Spleen (tissue), 11 donors: Measurements from ENCODE around the gene TNFRSF17. TPM values are rescaled to one million over a fixed set of nuclear protein-coding genes. Genes with fewer than 3 reads are reported as not detected.

Source experiments
- DNase-seq: peaks from one replicate; pipeline ENCODE4 v3.0.0-alpha.2; 2020
- H3K27ac ChIP-seq, 8 donors: fragments of 200-600 bp; sonication (generic) in 7 of 8; 1 replicate in 4 of 8; 2 replicates in 4 of 8; pipeline versions ENCODE4 v1.5.0 to v1.8.0; 2016 to 2021; ENCODE audit warnings: inconsistent platforms in 4 of 8, mild to moderate bottlenecking in 4 of 8, moderate library complexity in 1 of 8
- H3K27me3 ChIP-seq, 7 donors: fragments of 200-600 bp; sonication (generic) in 6 of 7; replicated peaks in 1 of 7; 1 replicate in 4 of 7; 2 replicates in 3 of 7; pipeline versions ENCODE4 v1.5.0 to v1.8.0; 2016 to 2021; ENCODE audit warnings: inconsistent platforms in 3 of 7, mild to moderate bottlenecking in 1 of 7
- H3K36me3 ChIP-seq, 6 donors: fragments of 200-600 bp; sonication (generic) in 5 of 6; 1 replicate in 4 of 6; 2 replicates in 2 of 6; pipeline versions ENCODE4 v1.5.0 to v1.8.0; 2016 to 2021; ENCODE audit warnings: inconsistent platforms in 2 of 6
- H3K4me1 ChIP-seq, 6 donors: fragments of 200-600 bp; sonication (generic) in 5 of 6; 1 replicate in 3 of 6; 2 replicates in 3 of 6; pipeline versions ENCODE4 v1.5.0 to v1.8.0; 2016 to 2021; ENCODE audit warnings: inconsistent platforms in 3 of 6
- H3K4me3 ChIP-seq, 8 donors: fragments of 200-600 bp; sonication (generic) in 7 of 8; 1 replicate in 4 of 8; 2 replicates in 4 of 8; pipeline versions ENCODE4 v1.5.0 to v1.8.0; 2016 to 2021; ENCODE audit warnings: inconsistent platforms in 4 of 8, mild to moderate bottlenecking in 4 of 8, moderate library complexity in 2 of 8
- H3K9me3 ChIP-seq, 8 donors: fragments of 200-600 bp; sonication (generic) in 7 of 8; 1 replicate in 4 of 8; 2 replicates in 4 of 8; pipeline versions ENCODE4 v1.5.0 to v1.8.0; 2016 to 2021; ENCODE audit warnings: inconsistent platforms in 4 of 8
- POLR2A ChIP-seq, 3 donors: fragments of 450-650 bp; IDR thresholded peaks; one replicate each; pipeline ENCODE4 v1.5.1; 2017; ENCODE audit warnings: antibody characterized with exemption in 3 of 3, mild to moderate bottlenecking in 1 of 3
- POLR2AphosphoS5 ChIP-seq, 3 donors: sonication (generic); formaldehyde crosslinking; IDR thresholded peaks; one replicate each; pipeline ENCODE4 v1.5.1; 2017; ENCODE audit warnings: antibody characterized with exemption in 3 of 3
- WGBS, 5 donors: extraction: QIAGEN DNeasy Blood & Tissue Kit in 3 of 5; methylation state at CpG; one replicate each; pipeline versions ENCODE4 v1.1.5 to v1.1.7; 2013 to 2018; 5-methylcytosine and 5-hydroxymethylcytosine counted together
- intact Hi-C: fragments of 100-400 bp; cut with DNase I; formaldehyde crosslinking; loops from one replicate; pipeline ENCODE4 v1.15.0; 2023; ENCODE audit warnings: low total_unique reads
- polyA plus RNA-seq, 3 donors: library from polyadenylated mRNA; stranded (reverse); fragments of 200-250 nt; gene quantifications; one replicate each; pipeline ENCODE4 v1.2.1, GENCODE V29; 2013
- total RNA-seq, 7 donors: library from RNA; depleted of rRNA in 3 of 7; stranded (reverse); fragments of >200 nt in 3 of 7; fragmentation: NEBNext Ultra II Directional in 4 of 7; extraction: Animal tissue kit (Norgen Biotek cat#: 25700) in 4 of 7; gene quantifications; one replicate each; pipeline versions ENCODE4 v1.1.0 to v1.2.1, GENCODE V29; 2016 to 2021
- TF ChIP-seq, protein P1 (sequence below), 11 experiments: fragments of 200-600 bp in 7 of 11; fragments of 450-650 bp in 4 of 11; sonication (generic) in 4 of 11; IDR thresholded peaks in 8 of 11; conservative IDR thresholded peaks in 3 of 11; 1 replicate in 7 of 11; 2 replicates in 4 of 11; pipeline versions ENCODE4 v1.4.0 to v1.8.0; 2016 to 2021; ENCODE audit warnings: antibody characterized with exemption in 11 of 11, inconsistent platforms in 4 of 11, mild to moderate bottlenecking in 1 of 11
- donor health status: healthy with polysubstance abuse.
- donor health status: DM: no; HTN: no; CAD: no; lungs with moderate emphysema.
- donor health status: DM: no; HTN: no; CAD: no.
- donor health status: Bipolar disorder and iron deficiency.
- donor health status: healthy.
- donor health status: DM: no; HTN: no; CAD: no.
- donor health status: DM: yes; HTN: yes; CAD: no.

TNFRSF17 gene
- total and polyA plus RNA-seq, 10 donors: 4.8 to 20.1 (median 9.2) TPM

DNA sequence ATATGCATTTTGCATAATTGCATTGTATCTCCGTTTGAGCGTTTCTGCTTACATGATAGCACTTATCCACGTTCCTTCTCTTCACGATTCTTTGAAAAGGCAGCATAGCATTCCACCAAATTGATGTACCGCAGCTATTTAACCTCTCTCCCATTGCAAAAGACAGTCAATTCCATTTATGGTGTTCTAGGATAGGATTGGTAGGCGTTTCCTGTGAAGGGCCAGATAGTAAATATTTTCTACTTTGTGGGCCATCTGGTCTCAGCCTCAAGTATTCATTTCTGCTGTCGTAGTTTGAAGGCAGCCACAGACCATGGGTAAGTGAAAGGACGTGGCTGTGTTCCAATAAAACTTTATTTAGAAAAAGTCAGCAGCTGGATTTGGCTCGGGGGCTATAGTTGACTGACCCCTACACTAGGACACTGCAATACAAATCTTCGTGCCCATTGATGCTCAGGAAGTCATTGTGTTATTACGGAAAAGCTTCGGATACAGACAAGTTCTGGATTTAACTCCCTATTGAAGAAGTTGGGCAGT, 21.6 kb downstream of the TNFRSF17 start:
- Histone ChIP-seq H3K36me3 (peaks cover 0 to 5% (median 0%) of the 10 kb centered on the region in 6 donors), H3K4me1 (peaks cover 0 to 66% (median under 1%) of the 10 kb centered on the region in 6 donors), H3K9me3 (no peaks in the 10 kb centered on the region), H3K27ac (no peak overlapping the region), H3K27me3 (no peaks in the 10 kb centered on the region), H3K4me3 (no peak overlapping the region)
- intact Hi-C loops: no loop called here
- no peak for TF ChIP-seq POLR2AphosphoS5 (IDR thresholded peaks at IDR 0.05)
- TF ChIP-seq, protein P1, sequence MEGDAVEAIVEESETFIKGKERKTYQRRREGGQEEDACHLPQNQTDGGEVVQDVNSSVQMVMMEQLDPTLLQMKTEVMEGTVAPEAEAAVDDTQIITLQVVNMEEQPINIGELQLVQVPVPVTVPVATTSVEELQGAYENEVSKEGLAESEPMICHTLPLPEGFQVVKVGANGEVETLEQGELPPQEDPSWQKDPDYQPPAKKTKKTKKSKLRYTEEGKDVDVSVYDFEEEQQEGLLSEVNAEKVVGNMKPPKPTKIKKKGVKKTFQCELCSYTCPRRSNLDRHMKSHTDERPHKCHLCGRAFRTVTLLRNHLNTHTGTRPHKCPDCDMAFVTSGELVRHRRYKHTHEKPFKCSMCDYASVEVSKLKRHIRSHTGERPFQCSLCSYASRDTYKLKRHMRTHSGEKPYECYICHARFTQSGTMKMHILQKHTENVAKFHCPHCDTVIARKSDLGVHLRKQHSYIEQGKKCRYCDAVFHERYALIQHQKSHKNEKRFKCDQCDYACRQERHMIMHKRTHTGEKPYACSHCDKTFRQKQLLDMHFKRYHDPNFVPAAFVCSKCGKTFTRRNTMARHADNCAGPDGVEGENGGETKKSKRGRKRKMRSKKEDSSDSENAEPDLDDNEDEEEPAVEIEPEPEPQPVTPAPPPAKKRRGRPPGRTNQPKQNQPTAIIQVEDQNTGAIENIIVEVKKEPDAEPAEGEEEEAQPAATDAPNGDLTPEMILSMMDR (IDR thresholded peaks at IDR 0.05 in 8 of 11, conservative IDR thresholded peaks at IDR 0.05 in 3 of 11): no peak
- TF ChIP-seq POLR2A (IDR thresholded peaks at IDR 0.05): no peak
- DNase-seq: no peak
- 86 to 93% (median 92%) methylated on average over 12 of the region's 12 CpGs for WGBS, 5 donors

DNA sequence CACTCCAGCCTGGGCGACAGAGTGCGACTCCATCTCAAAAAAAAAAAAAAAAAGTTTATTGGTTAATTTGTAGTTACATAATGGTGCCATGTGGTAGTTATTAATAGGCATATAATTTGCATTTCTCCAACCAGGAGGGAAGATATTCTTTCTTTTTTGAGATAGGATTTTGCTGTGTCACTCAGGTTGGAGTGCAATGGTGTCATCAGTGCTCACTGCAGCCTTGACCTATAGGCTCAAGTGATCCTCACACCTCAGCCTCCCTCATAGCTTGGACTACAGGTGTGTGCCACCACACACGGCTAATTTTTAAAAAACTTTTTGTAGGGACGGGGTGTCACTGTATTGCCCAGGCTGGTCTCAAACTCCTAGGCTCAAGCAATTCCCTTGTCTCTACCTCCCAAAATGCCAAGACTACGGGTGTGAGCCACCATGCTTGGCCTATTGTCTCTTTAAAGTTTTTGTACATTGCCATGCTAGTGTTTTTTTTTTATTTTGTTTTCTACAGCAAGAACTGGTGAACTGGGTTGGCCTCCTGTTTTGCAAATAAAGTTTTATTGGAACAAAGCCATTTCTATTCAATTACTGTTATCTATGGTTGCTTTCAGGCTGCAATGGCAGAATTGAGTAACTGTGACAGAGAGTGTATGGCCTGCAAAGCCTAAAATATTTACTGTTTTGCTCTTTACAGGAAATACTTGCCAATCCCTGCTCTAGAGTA, 23.4 kb downstream of the TNFRSF17 start:
- intact Hi-C loops: no loop called here
- H3K27me3 ChIP-seq: no peaks in the 10 kb centered on the region
- H3K36me3 ChIP-seq: peaks cover 0 to 5% (median 0%) of the 10 kb centered on the region in 6 donors
- H3K27ac ChIP-seq: no peak overlapping the region
- WGBS, 5 donors: 56 to 75% (median 73%) methylated on average over 5 of the region's 5 CpGs
- peaks cover 0 to 73% (median 11%) of the 10 kb centered on the region in 6 donors for H3K4me1 ChIP-seq
- H3K4me3 ChIP-seq: no peak overlapping the region
- no peaks in the 10 kb centered on the region for H3K9me3 ChIP-seq
- TF ChIP-seq, protein P1 (IDR thresholded peaks at IDR 0.05 in 8 of 11, conservative IDR thresholded peaks at IDR 0.05 in 3 of 11): no peak
- no peak for TF ChIP-seq POLR2A (IDR thresholded peaks at IDR 0.05)
- no peak for TF ChIP-seq POLR2AphosphoS5 (IDR thresholded peaks at IDR 0.05)
- DNase-seq: no peak

DNA sequence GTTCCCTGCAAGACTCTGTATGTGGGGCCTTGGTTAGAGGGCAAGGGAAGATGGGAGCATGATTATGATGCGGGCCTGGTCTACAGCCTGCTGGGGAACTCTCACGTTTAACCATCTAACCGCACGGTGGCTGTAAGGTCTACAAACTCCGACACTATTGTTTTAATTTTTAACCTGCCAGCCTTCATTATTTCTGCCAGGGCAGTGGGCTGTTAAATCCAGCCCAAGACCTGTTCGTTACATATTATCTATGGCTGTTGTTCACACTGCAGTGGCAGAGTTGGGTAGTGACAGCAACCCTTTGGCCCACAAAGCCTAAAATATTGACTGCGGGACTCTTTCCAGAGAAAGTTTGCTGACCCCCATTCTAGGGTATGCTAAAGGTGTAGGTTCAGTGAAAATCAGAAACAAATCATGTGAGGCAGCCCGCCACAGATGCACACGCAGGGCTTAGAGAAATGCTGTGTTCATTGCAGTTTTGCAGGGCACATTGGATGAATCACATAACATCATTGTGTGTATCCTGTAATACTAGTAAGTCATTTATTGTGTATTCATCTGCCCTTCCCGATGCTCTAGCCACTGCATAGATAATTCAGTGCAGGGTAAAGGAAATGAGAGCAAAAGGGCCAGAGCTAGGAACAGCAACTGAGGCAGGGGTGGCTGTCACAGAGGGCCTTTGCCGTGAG, 25.8 kb downstream of the TNFRSF17 start:
- H3K36me3 ChIP-seq: peaks cover 0 to 5% (median 0%) of the 10 kb centered on the region in 6 donors
- H3K4me3 ChIP-seq: no peak overlapping the region
- no peak overlapping the region for H3K27ac ChIP-seq
- intact Hi-C loops: no loop called here
- H3K27me3 ChIP-seq: no peaks in the 10 kb centered on the region
- H3K9me3 ChIP-seq: no peaks in the 10 kb centered on the region
- TF ChIP-seq POLR2A (IDR thresholded peaks at IDR 0.05) (no peak), POLR2AphosphoS5 (IDR thresholded peaks at IDR 0.05) (no peak)
- TF ChIP-seq, protein P1 (IDR thresholded peaks at IDR 0.05 in 8 of 11, conservative IDR thresholded peaks at IDR 0.05 in 3 of 11): no peak
- 87 to 93% (median 91%) methylated on average over 11 of the region's 11 CpGs for WGBS, 5 donors
- no peak for DNase-seq
- peaks cover 5 to 89% (median 34%) of the 10 kb centered on the region in 6 donors for H3K4me1 ChIP-seq
